SKM-1 treated with dmso at 0.1 percent for 144 hours (cell line): ENCODE data around the gene GOLGA8S.
"Not testable (repeated sequence)": the region's sequence is repeated elsewhere in the genome, so short reads cannot be mapped to it uniquely, and the experiment has no call there.

ENCODE experiments used
- DNase-seq: peaks from one replicate; lab custom pipeline; 2025; ENCODE audit not compliant: unreplicated experiment; lab: John Stamatoyannopoulos, UW

Gene GOLGA8S, protein sequence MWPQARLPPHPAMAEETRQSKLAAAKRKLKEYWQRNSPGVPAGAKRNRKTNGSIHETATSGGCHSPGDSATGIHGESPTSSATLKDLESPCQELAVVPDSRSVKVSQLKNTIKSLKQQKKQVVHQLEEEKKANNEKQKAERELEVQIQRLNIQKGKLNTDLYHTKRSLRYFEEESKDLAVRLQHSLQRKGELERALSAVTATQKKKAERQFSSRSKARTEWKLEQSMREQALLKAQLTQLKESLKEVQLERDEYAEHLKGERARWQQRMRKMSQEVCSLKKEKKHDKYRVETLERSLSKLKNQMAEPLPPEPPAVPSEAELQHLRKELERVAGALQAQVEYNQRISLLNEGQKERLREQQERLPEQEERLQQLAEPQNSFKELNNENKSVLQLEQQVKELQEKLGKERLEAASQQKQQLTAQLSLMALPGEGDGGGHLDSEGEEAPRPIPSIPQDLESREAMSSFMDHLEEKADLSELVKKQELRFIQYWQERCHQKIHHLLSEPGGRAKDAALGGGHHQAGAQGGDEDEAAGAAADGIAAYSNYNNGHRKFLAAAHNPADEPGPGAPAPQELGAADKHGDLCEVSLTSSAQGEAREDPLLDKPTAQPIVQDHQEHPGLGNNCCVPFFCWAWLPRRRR

DNA sequence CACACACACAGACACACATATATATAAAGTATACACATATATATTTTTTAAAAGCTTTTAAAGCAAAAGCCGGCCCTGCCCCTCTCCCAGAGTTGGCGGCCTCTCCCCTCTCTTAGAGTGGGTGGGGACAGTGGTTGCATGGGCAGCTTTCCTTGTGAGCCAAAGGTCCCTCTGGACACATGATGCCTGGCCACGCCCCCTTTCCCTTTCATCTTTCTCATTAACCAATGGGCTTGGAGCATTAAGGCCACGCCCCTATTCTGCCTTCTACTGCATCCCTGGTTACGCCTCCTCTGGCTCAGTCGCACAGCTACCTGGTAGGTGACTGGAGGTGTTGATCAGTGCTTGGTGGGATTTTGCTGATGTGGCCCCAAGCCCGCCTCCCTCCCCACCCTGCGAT is at the start of gene GOLGA8S:
Gene GOLGA8S (plus strand): TSS at position 301 of the 400 bp plus-strand sequence. CDS start 62 bp downstream, at position 363.
- not testable (repeated sequence) for DNase-seq

DNA sequence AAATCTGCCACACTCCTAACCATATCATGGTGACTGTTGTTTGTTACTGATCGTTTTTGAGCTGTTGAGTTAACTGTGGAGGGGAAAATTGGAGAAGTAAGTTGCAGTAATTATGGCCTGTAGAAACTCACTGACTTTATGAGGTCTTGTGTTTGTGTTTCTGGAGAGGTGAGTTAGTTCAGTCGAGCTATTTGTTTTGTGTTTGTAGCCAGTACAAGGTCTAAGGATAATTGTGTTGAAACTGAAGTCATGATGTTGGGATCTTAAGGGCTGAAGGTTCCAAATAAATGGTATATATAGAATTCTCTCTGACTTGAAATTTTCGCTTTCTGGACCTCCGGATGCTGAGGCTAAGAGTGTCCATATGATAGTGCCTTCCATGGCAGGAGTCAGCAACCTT is 49.7 kb upstream of the GOLGA8S start:
- not testable (repeated sequence) for DNase-seq

DNA sequence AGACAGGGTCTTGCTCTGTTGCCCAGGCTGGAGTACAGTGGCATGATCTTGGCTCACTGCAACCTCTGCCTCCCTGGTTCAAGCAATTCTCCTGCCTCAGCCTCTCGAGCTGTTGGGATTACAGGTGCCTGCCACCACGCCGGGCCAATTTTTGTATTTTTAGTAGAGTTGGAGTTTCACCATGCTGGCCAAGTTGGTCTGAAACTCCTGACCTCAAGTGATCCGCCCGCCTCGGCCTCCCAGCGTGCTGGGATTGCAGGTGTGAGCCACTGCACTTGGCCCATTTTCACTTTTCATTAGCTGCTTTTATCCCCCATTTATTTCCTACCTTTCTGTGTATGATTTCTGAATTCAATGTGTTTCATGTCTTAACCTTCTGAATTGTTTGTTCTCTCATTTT is 48.6 kb upstream of the GOLGA8S start:
- DNase-seq: not testable (repeated sequence)

DNA sequence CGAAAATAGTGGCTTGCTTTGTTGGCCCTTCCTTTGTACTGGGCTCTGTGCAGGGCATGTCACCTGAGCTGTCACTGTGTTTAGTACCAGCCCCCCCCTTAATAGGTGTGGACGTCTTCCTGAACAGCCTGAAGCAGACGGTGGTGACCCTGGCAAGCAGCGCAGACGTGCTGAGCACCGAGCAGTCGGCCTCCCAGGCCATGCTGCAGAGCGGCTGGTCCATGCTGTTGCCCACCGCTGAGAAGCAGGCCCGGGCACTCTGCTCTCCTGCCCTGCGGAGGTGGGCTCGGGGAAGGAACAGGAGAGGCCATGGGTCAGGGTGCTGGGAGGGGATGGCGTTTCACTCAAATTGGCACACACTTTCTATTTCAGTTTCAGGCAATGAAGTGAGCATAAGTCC is 43.3 kb upstream of the GOLGA8S start:
- not testable (repeated sequence) for DNase-seq

DNA sequence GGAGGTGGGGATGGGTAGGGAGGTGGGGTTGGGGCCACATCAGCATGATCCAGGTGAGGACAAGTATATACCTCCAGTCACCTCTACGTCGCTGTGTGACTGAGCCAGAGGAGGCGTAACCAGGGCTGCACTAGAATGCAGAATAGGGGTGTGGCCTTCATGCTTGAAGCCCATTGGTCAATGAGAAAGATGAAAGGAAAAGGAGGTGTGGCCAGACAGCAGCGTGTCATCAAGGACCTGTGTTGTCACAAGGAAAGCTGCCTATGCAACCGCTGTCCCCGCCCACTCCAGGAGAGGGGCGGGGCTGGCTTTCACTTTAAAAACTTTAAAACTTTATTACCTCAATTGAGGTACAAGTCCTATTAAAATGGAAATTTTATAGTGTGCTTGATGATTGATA is 20.5 kb upstream of the GOLGA8S start, which contains the start of gene GOLGA6L26:
Gene GOLGA6L26 (minus strand): TSS at position 101 of the 400 bp plus-strand sequence. CDS start 61 bp downstream, at position 40.
- DNase-seq: not testable (repeated sequence)

DNA sequence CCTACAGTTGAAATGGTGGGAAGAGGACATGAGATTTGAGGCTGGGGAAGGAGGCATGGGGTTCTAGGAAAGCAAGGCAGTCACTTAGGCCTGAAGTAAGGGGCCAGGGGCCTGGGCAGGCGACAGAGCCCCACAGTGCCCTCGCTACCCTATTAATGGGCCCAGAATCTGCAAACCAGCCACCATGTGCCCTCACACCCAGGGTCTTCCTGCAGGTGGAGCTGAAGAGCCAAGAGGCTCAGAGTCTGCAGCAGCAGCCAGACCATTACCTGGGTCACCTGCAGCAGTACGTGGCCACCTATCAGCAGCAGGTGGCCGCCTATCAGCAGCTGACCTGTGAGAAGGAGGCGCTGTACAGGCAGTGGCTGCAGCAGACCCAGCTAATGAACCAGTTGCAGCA is 8.1 kb downstream of the GOLGA8S start:
- DNase-seq: not testable (repeated sequence)

DNA sequence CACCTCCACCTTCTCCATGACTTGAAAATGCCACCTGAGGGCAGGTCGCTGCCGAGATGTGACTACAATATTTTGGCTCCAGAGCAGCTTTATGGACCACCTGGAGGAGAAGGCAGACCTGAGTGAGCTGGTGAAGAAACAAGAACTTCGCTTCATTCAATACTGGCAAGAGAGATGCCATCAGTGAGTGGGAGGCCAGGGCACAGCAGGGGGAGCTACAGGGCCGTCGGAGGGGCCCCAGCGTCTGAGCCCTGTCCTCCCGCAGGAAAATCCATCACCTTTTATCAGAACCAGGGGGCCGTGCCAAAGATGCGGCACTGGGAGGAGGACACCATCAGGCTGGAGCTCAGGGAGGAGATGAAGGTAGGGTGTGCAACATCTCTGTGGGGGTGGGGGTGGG is 9.7 kb downstream of the GOLGA8S start:
- DNase-seq: not testable (repeated sequence)

DNA sequence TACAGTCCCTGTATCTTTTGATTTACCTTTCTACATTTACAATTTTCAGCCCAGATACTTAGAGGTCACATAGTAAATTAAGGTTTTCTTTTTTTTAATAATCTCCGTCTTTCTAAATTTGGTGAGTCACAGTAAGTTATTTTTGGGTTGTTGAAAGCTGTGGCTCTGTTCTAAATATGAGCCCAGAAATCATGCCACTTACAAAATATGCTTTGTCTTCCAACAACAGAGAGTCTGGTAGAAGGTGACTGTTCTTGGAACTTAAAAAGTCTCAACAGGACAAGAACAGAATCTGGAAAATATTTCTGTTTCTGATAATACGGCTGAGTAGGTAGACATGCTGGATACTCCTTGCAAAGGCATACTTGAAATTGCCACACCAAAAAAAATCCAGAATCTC is 16.0 kb downstream of the GOLGA8S start:
- no peak for DNase-seq

DNA sequence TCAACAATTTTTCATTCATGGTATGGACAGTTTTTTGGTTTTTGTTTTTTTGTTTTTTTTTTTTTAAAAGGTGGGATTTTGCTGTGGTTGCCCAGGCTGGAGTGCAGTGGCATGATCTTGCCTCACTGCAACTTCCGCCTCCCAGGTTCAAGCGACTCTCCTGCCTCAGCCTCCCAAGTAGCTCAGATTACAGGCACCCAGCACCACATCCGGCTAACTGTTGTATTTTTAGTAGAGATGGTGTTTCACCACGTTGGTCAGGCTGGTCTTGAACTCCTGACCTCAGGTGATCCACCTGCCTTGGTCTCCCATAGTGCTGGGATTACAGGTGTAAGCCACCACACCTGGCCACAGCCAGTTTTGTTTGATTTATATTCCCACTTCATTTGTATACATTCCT is 16.6 kb downstream of the GOLGA8S start:
- DNase-seq: not testable (repeated sequence)

DNA sequence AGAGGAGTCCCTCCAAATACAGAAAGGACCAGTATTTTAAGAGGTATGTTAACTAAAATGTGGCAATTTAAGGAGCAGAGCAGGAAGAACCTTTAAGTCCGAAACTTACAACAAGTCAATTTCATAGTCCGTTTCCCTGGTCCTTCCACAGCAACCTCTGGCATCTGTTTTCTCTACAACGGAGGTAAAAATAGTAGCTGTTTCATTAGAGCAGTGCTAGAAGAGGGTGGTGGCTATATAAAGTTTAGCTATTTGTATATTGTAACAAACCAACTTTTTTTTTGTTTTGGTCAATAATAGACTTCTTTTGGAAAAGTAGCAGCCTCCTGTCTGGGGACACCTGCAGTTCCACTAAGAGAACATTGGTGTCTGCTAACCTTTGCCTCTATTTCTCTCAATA is 17.3 kb downstream of the GOLGA8S start:
- DNase-seq: not testable (repeated sequence)

DNA sequence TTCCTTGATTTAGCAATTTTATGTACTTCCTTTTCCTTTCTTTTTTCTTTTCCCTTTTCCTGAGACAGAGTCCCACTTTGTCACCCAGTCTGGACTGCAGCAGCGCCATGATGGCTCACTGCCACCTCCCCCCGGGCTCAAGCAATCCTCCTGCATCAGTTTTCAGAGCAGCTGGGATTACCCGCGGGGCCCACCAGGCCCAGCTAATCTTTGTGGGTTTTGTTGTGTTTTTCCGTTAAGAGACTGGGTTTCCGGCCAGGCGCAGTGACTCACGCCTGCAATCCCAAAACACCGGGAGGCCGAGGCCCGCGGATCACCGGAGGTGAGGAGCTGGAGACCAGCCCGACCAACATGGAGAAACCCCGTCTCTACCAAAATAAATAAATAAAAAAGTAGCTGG is 17.7 kb downstream of the GOLGA8S start:
- no peak for DNase-seq

DNA sequence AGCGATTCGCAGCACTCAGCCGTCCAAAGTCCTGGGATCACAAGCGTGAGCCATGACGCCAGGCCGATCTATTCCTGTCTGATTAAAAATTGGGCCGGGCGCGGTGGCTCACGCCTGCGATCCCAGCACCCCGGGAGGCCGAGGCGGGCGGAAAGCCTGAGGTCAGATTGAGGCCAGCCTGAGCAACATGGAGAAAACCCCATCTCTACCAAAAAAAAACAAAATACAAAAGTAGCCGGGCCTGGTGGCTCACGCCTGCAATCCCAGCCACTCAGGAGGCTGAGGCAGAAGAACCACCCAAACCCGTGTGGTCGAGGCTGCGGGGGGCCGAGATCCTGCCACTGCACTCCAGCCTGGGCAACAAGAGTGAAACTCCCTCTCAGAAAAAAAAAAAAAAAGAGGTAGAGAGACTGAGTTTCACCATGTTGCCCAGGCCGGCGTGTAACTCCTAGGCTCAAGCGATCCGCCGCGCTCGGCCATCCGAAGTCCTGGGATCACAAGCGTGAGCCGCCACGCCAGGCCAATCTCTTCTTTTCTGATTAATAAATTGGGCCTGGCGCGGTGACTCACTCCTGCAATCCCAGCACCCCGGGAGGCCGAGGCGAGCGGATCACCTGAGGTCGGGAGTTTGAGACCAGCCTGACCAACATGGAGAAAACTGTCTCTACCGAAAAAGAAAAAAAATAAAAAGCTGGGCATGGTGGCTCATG is 18.5 kb downstream of the GOLGA8S start:
- not testable (repeated sequence) for DNase-seq

DNA sequence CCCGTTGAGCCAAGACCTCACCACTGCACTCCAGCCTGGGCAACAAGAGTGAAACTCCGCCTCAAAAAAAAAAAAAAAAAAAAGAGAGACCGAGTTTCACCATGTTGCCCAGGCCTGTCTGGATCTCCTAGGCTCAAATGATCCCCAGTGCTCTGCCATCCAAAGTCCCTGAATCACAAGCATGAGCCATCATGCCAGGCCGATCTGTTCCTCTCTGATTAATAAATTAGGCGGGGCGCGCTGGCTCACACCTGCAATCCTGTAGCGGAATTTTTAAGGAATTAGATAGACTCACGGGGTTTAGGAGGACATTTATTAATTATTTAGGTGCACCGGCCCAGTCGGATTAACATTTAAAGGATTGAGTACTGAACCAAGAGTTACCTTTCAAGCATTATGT is 19.7 kb downstream of the GOLGA8S start:
- DNase-seq: not testable (repeated sequence)

DNA sequence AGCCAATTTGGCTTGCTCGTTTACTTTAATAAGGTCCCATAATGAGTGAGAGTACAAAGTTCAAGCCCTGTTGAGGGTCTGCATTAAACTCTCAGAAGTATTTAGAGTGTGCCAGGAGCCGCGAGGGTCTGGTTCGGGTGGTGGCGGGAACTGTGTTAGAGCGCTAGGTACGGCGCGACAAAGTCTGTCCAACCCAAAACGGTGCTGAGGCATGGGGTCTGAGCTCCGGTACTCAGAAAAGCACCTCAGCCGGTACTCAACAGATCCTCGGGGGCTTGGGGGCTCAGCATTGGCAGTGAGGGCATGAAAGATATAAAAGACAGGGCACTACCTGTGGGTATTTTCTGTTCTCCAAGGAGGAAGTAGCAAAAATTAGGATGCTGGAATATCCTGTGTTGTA is 24.4 kb downstream of the GOLGA8S start:
- DNase-seq: not testable (repeated sequence)

DNA sequence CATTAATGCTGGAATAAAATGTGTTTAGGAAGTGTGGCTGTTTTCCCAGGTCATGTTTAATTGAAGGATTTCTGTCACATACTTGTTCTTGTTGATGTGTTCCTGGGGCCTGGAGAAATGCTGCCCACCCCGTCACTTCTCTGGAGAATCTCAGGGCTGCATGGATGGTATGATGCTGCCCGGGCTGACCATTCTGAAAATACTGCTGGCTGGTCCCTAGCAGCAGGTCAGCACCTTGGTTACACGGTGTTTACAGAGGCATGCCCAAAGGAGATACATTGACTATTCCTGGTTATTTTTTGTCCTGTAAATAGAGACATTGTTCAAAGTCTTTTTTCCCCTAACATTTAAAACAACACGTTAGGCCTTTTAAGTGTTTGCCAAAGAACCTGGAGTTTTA is 26.2 kb downstream of the GOLGA8S start:
- DNase-seq: not testable (repeated sequence)

DNA sequence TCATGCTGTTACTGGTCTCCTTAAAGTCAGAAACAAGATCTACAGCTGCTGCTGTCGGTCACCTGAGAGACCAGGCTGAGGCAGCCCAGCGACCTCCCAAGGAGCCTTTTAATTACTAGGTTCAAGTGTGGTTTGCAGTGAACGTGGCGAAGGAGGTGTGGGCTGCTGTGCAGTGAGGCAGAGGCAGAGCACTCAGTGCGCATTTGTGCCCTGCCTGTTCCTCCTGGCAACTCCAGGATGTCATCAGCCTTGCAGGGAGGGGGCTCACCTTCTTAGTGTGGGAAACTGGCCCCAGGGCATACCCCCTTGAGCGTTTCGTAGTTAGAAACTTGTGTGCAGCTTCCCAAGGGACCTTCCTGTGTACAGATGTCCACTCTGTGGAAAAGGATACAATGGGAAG is 26.6 kb downstream of the GOLGA8S start:
- DNase-seq: not testable (repeated sequence)

DNA sequence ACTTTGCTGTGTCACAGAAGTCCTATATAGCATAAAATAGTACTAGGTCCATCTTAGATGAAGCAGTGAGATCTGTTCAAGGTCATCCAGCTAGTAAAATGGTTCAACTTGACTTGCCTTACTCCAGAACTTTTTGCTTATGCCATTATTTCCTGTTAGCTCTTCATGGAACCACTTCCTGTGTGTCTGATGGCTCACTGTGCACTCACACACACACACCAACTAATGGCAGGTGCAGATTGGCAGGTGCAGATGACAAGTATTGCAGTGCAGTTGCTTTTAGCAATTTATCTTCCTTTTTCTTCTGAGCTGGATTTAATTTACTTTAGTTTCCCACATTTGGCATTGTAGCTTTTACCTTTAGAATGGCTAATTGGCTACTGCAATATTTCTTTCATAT is 29.8 kb downstream of the GOLGA8S start:
- no peak for DNase-seq

DNA sequence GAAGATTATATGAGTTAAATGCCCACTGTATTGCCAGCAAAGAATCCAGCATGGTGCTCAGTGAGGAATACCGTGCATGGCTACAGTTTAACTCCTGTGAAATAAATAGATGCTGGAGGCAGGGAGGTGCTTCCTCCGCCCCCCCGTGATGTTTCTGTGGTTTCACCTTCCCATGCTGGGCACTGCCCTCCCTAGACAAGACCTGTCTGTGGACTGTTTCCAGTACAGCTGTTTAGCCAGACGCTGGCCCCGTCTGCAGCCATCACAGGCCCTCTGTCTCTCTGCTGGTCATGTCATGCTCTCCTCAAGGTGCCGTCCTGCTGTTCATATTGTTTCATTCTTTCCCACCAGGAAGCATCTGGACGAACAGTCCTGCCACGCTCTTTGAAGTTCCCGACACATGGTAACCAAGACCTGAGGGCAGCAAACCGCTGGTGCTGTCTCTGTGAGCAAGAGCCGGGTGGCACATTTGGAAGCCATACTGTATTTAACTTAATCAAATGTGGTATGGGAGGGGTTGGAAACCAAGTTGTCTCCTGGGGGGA is 31.4 kb downstream of the GOLGA8S start:
- no peak for DNase-seq

DNA sequence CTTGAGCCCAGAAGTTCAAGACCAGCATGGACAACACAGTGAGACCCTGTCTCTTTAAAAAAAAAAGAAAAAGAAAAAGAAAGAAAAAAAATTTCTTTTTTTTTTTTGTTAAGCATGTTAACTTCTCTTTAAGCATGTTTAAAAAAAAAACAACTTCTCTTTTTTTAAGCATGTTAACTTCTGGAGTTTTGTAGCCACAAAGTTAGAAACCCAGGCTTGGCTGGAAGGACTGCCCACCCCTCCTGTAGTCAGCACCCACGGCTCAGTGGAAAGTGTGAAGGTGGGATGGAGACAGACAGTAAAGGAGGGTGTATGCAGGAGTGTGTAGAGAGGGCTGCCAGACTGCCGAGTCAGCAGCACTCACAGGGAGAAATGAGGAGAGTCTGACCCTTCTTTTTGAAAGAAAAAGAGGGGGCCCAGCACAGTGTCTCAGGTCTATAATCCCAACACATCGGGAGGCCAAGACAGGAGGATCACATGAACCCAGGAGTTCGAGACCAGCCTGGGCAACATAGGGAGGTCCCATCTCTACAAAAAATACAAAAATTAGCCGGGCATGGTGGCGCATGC is 33.2 kb downstream of the GOLGA8S start:
- DNase-seq: no peak

DNA sequence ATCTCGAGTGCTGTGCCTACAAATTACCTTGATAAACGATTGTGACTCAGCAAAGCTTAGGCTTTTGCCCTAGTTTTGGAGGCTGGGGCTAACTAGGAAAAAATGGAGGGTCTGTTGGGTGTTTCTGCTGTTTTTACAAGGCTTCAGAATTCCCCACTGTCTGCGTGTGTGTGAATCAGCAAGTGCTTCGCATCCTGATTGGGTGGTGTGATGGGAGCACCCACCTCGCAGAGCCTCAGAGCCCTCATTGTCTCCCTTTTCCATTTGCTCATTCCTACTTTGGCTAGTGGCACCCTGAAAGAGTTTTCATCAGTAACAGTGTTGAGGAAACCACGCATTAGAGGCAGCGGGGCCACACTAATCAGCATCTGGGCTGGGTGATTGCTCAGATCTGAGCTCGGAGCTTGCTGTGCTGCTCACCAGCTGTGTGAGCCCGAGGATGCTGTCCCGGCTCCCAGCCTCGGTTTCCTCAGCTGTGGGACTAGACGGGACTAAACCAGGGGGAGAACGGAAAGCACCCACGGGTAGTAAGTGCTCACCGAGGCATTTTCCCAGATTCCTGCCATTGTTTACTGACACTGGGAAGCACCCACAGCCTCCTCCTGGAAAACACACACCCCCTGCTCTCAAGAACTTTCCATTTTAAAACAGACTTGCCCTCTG is 40.6 kb downstream of the GOLGA8S start:
- DNase-seq: no peak
